GM12878 (cell line): Measurements from ENCODE around the gene CREB3L4. TPM values are rescaled to one million over a fixed set of nuclear protein-coding genes. Genes with fewer than 3 reads are reported as not detected.

Experiments used
- ATAC-seq: fragments of 200-7000 bp; cut with Tn5 transposase; 3 replicates; pipeline ENCODE4 v1.9.1; 2020; ENCODE audit warnings: mild to moderate bottlenecking, moderate library complexity
- BruUV-seq: library from RNA; stranded (reverse); fragments of 400-500 nt; replicated peaks from 2 replicates; lab custom pipeline; 2021; lab: Mats Ljungman, UMichigan
- CTCF ChIA-PET: fragments of 300-600 bp; sonication (Branson Sonifier 250); formaldehyde crosslinking; extraction: SDS; loops from one replicate; lab custom pipeline; 2021; ENCODE audit warnings: inconsistent platforms; lab: Yijun Ruan, JAX
- POLR2A ChIA-PET: fragments of 350-600 bp; formaldehyde crosslinking; extraction: SDS; loops from one replicate; lab custom pipeline; 2021; ENCODE audit warnings: inconsistent platforms; lab: Charles Lee
- RAD21 ChIA-PET: fragments of 300-600 bp; sonication (Branson Sonifier 250); formaldehyde crosslinking; loops from one replicate; lab custom pipeline; 2023; ENCODE audit warnings: antibody characterized with exemption; ENCODE audit not compliant: unreplicated experiment; lab: Charles Lee
- SMC1A ChIA-PET: fragments of 300-600 bp; sonication (Branson Sonifier 250); formaldehyde crosslinking; loops from one replicate; lab custom pipeline; 2023; ENCODE audit not compliant: unreplicated experiment, uncharacterized antibody; lab: Charles Lee
- DNase-seq: peaks from one replicate; pipeline ENCODE4 v3.0.0-alpha.2; 2011; ENCODE audit warnings: low read depth, low spot score
- FAIRE-seq: peaks from 3 replicates; lab custom pipeline; 2011; peaks lifted over from hg19 to GRCh38; lab: Jason Lieb, UNC
- H2AFZ ChIP-seq: 2 replicates; pipeline ENCODE4 v1.6.0; 2011; ENCODE audit warnings: low read depth, low read length, control low read depth; ENCODE audit not compliant: control insufficient read depth
- H3K27ac ChIP-seq: 2 replicates; pipeline ENCODE4 v1.5.1; 2011; ENCODE audit warnings: control low read depth; ENCODE audit not compliant: control insufficient read depth, insufficient read depth
- H3K27me3 ChIP-seq, 2 experiments: replicated peaks in 1 of 2; 2 replicates each; pipeline versions ENCODE4 v1.6.0 to v1.6.1; 2011; ENCODE audit warnings: low read length in 1 of 2; ENCODE audit not compliant: control insufficient read depth in 2 of 2, insufficient read depth in 2 of 2
- H3K36me3 ChIP-seq, 2 experiments: 2 replicates each; pipeline ENCODE4 v1.5.1; 2011; ENCODE audit warnings: low read length in 1 of 2; ENCODE audit not compliant: control insufficient read depth in 2 of 2, insufficient read depth in 2 of 2
- H3K4me1 ChIP-seq: 2 replicates; pipeline ENCODE4 v1.6.1; 2011; ENCODE audit warnings: mild to moderate bottlenecking, low read length, moderate library complexity, mixed read lengths; ENCODE audit not compliant: control insufficient read depth, insufficient read depth
- H3K4me2 ChIP-seq: 2 replicates; pipeline ENCODE4 v1.6.0; 2011; ENCODE audit warnings: control low read depth; ENCODE audit not compliant: control insufficient read depth, insufficient read depth
- H3K4me3 ChIP-seq: fragments of 200-600 bp; sonication (generic); 2 replicates; pipeline ENCODE4 v1.5.1; 2016
- H3K79me2 ChIP-seq: 2 replicates; pipeline ENCODE4 v1.6.0; 2011; ENCODE audit warnings: low read length; ENCODE audit not compliant: control insufficient read depth, insufficient read depth
- H3K9ac ChIP-seq: 2 replicates; pipeline ENCODE4 v1.8.0; 2011; ENCODE audit warnings: low read length, control low read depth, mixed read lengths; ENCODE audit not compliant: control insufficient read depth, insufficient read depth
- H3K9me3 ChIP-seq: replicated peaks from 3 replicates; pipeline ENCODE4 v1.5.1; 2011; ENCODE audit warnings: mild to moderate bottlenecking, low read length; ENCODE audit not compliant: control insufficient read depth, insufficient read depth
- H4K20me1 ChIP-seq: 2 replicates; pipeline ENCODE4 v1.6.0; 2011; ENCODE audit not compliant: control insufficient read depth, insufficient read depth
- ATF3 ChIP-seq: IDR thresholded peaks from 2 replicates; pipeline ENCODE4 v1.6.1; 2011; ENCODE audit warnings: low read depth, mild to moderate bottlenecking, low read length, moderate library complexity, borderline replicate concordance; ENCODE audit errors: extremely low read depth
- DPF2 ChIP-seq: fragments of 450-650 bp; IDR thresholded peaks from 2 replicates; pipeline ENCODE4 v1.6.1; 2017; ENCODE audit warnings: mild to moderate bottlenecking
- MYC ChIP-seq: IDR thresholded peaks from 2 replicates; pipeline ENCODE4 v1.6.1; 2011; ENCODE audit warnings: mild to moderate bottlenecking, low read length, moderate library complexity, inconsistent platforms; ENCODE audit not compliant: insufficient read depth, insufficient replicate concordance, insufficient read length, severe bottlenecking
- PAX8 ChIP-seq: fragments of 450-650 bp; IDR thresholded peaks from 2 replicates; pipeline ENCODE4 v1.6.1; 2017; ENCODE audit warnings: mild to moderate bottlenecking, moderate library complexity
- PKNOX1 ChIP-seq: fragments of 450-650 bp; IDR thresholded peaks from 2 replicates; pipeline ENCODE4 v1.6.1; 2016; ENCODE audit warnings: mild to moderate bottlenecking
- POLR2A ChIP-seq: IDR thresholded peaks from 2 replicates; pipeline ENCODE4 v1.6.1; 2011; ENCODE audit warnings: low read depth, mild to moderate bottlenecking, low read length
- POLR2AphosphoS2 ChIP-seq: IDR thresholded peaks from 2 replicates; pipeline ENCODE4 v1.6.1; 2011; ENCODE audit warnings: low read depth, mild to moderate bottlenecking, low read length, improper control_type of control experiment, moderate library complexity
- SMARCA5 ChIP-seq: fragments of 450-650 bp; IDR thresholded peaks from 2 replicates; pipeline ENCODE4 v1.6.1; 2017; ENCODE audit warnings: mild to moderate bottlenecking
- SPI1 ChIP-seq: IDR thresholded peaks from 2 replicates; pipeline ENCODE4 v1.6.1; 2011; ENCODE audit warnings: low read depth, mild to moderate bottlenecking, low read length, moderate library complexity, borderline replicate concordance; ENCODE audit not compliant: insufficient read depth
- TCF7 ChIP-seq: IDR thresholded peaks from 2 replicates; pipeline ENCODE4 v1.6.1; 2014; ENCODE audit warnings: antibody characterized with exemption, borderline replicate concordance
- WRNIP1 ChIP-seq: IDR thresholded peaks from 2 replicates; pipeline ENCODE4 v1.6.1; 2011; ENCODE audit warnings: low read depth, low read length, improper control_type of control experiment, borderline replicate concordance
- ZSCAN29 ChIP-seq: fragments of 450-650 bp; IDR thresholded peaks from 2 replicates; pipeline ENCODE4 v1.6.1; 2017; ENCODE audit warnings: mild to moderate bottlenecking, moderate library complexity
- WGBS: methylation state at CpG from one replicate; pipeline ENCODE4 v1.1.6; 2016; ENCODE audit warnings: low lambda C conversion rate; ENCODE audit not compliant: insufficient replicate concordance, insufficient coverage; ENCODE audit errors: missing lambda C conversion rate; 5-methylcytosine and 5-hydroxymethylcytosine counted together
- in situ Hi-C: fragments of 300-500 bp; cut with MboI; formaldehyde crosslinking; loops from 9 replicates; pipeline ENCODE4 v1.14.3; 2018; ENCODE audit warnings: mixed read lengths
- intact Hi-C: fragments of 100-400 bp; cut with micrococcal nuclease; formaldehyde crosslinking; loops from one replicate; pipeline ENCODE4 v1.14.2; 2022; ENCODE audit not compliant: unreplicated experiment
- polyA plus RNA-seq, 11 experiments: library from polyadenylated mRNA; depleted of rRNA in 4 of 11; unstranded in 6 of 11; stranded (reverse) in 5 of 11; fragments of >200 nt; fragmentation: Nextera tagmentation in 4 of 11; fragmentation: Illumina TruSeq in 1 of 11; extraction: Ambion mirVana in 4 of 11; extraction: Trizol in 1 of 11; gene quantifications; 1 replicate in 1 of 11; 2 replicates in 10 of 11; pipeline versions ENCODE4 v1.2.1 to v1.2.3, GENCODE V29; 2011 to 2016; ENCODE audit warnings: inconsistent platforms in 2 of 11, missing spikeins in 2 of 11, low read depth in 1 of 11
- total RNA-seq, 4 experiments: library from RNA; depleted of rRNA in 3 of 4; stranded (reverse); fragments of >200 nt in 3 of 4; fragmentation: Illumina TruSeq in 1 of 4; extraction: Trizol in 1 of 4; gene quantifications; 2 replicates each; pipeline versions ENCODE4 v1.2.1 to v1.2.3, GENCODE V29; 2013 to 2021
- TF ChIP-seq, protein P1 (sequence below): fragments of 450-650 bp; IDR thresholded peaks from 2 replicates; pipeline ENCODE4 v1.6.1; 2017; ENCODE audit warnings: low read depth, mild to moderate bottlenecking, moderate library complexity

The CREB3L4 gene
- total and polyA plus RNA-seq, 10 of the 15 experiments (the other 5 are each of a cell fraction or from before 2014, with no cell fraction given): 9.7 to 14.0 (median 12.1) TPM

- TF ChIP-seq DPF2: no peak
Observed at GRCh38 chr1:153946622-153947241, 21.0 kb upstream of the CREB3L4 start, which contains the start of gene DENND4B (continued).

DNA sequence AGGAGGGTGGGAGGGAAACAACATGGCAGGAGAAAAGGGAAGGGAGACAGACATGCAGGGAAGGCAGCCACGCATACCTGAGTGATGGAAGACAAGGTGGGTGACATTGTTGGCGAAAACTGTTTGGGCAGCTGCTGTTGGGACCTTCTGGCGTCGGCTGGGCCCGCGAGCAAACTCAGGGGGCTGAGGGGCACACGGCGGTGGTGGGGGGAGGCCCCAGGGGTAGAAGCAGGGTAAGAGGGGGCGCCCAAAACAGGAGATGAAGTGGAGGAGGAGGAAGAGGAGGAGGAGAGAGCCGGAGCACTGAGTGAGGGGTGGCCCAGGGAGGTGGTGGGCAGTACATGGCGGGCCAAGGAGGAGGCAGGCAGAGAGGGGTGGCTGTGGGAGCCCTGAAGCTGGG is 16.5 kb upstream of the CREB3L4 start:
- CTCF ChIA-PET: interaction anchor here (1.7 kb wide), 1 partner anchor 22 kb away, joined by 3 read pairs; no protein-coding TSS in a partner anchor
- H3K36me3 ChIP-seq: peaks cover 33 to 38% of the 10 kb centered on the region in 2 experiments; a peak in 3 of 4 replicates
- ATAC-seq: no peak
- H3K27ac ChIP-seq: no peak overlapping the region
- intact Hi-C loops: no loop called here
- POLR2A ChIA-PET: interaction anchor here (1.3 kb wide), 1 partner anchor 153 kb away, joined by 4 read pairs; no protein-coding TSS in a partner anchor
- H3K9ac ChIP-seq: no peak overlapping the region
- DNase-seq: no peak
- H3K9me3 ChIP-seq: no peaks in the 10 kb centered on the region
- SMC1A ChIA-PET: interaction anchor here (1.0 to 2.1 kb wide), 2 partner anchors 11 to 158 kb away, joined by 3 to 5 read pairs; no protein-coding TSS in a partner anchor
- FAIRE-seq: no peak
- peaks cover 33% of the 10 kb centered on the region for H3K79me2 ChIP-seq
- in situ Hi-C loops: no loop called here
- RAD21 ChIA-PET: no interaction called here
- peaks cover 13% of the 10 kb centered on the region for H3K4me1 ChIP-seq
- H2AFZ ChIP-seq: no peak overlapping the region
- H3K4me2 ChIP-seq: no peak overlapping the region
- 73% methylated on average over 10 of the region's 11 CpGs for WGBS
- BruUV-seq: no TSS peak
- H3K4me3 ChIP-seq: no peak overlapping the region
- H3K27me3 ChIP-seq: no peaks in the 10 kb centered on the region
- peaks cover 10% of the 10 kb centered on the region; the same call in 1 of the 2 replicates for H4K20me1 ChIP-seq
- no peak for TF ChIP-seq POLR2A
- TF ChIP-seq SPI1: no peak
- no peak for TF ChIP-seq PKNOX1
- TF ChIP-seq WRNIP1: no peak
- TF ChIP-seq SMARCA5: no peak
- no peak for TF ChIP-seq ATF3
- TF ChIP-seq ZSCAN29: no peak
- no peak for TF ChIP-seq PAX8
- no peak for TF ChIP-seq TCF7
- TF ChIP-seq DPF2: no peak
- TF ChIP-seq, protein P1, sequence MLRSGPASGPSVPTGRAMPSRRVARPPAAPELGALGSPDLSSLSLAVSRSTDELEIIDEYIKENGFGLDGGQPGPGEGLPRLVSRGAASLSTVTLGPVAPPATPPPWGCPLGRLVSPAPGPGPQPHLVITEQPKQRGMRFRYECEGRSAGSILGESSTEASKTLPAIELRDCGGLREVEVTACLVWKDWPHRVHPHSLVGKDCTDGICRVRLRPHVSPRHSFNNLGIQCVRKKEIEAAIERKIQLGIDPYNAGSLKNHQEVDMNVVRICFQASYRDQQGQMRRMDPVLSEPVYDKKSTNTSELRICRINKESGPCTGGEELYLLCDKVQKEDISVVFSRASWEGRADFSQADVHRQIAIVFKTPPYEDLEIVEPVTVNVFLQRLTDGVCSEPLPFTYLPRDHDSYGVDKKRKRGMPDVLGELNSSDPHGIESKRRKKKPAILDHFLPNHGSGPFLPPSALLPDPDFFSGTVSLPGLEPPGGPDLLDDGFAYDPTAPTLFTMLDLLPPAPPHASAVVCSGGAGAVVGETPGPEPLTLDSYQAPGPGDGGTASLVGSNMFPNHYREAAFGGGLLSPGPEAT: no peak
- no peak for TF ChIP-seq POLR2AphosphoS2
- TF ChIP-seq MYC: no peak
